Activated CD4-positive, alpha-beta T cell treated with anti-CD3 and anti-CD28 coated beads, Interleukin-2, Interleukin-4, amounts not matched to agents 100 ng/mL and 50 ng/mL, durations not matched to agents 16 hours and 8 hours (primary cell): ENCODE measurements around the gene CHRNA4.
"Not testable (repeated sequence)": the region's sequence is repeated elsewhere in the genome, so short reads cannot be mapped to it uniquely, and the experiment has no call there.

ENCODE experiments used
- DNase-seq: peaks from one replicate; pipeline ENCODE4 v3.0.0-alpha.2; 2020; ENCODE audit warnings: low spot score

Gene CHRNA4

GRCh38 chr20:63309261-63310071, 51.7 kb downstream of the CHRNA4 start:
- DNase-seq = no peak

GRCh38 chr20:63308218-63308911, 52.8 kb downstream of the CHRNA4 start:
- DNase-seq = no peak

GRCh38 chr20:63307538-63308217, 53.5 kb downstream of the CHRNA4 start:
- DNase-seq = no peak

GRCh38 chr20:63306673-63307537, 54.2 kb downstream of the CHRNA4 start:
- no peak for DNase-seq

- DNase-seq = not testable (repeated sequence)
These were observed 55.0 kb downstream of the CHRNA4 start for GRCh38 chr20:63305933-63306672.

- no peak for DNase-seq
These were observed 55.8 kb downstream of the CHRNA4 start for GRCh38 chr20:63305393-63305792.

GRCh38 chr20:63303095-63303666, 58.0 kb downstream of the CHRNA4 start:
- no peak for DNase-seq

- DNase-seq = no peak
These were observed 59.5 kb downstream of the CHRNA4 start for GRCh38 chr20:63301671-63302070.

GRCh38 chr20:63298731-63299312, 62.3 kb downstream of the CHRNA4 start:
- DNase-seq = no peak

- no peak for DNase-seq
These were observed 63.2 kb downstream of the CHRNA4 start for GRCh38 chr20:63297796-63298572.

- no peak for DNase-seq
These were observed 63.8 kb downstream of the CHRNA4 start for GRCh38 chr20:63297371-63297781.

GRCh38 chr20:63296531-63297299, 64.4 kb downstream of the CHRNA4 start:
- no peak for DNase-seq

- no peak for DNase-seq
These were observed 65.3 kb downstream of the CHRNA4 start for GRCh38 chr20:63295846-63296245.

- DNase-seq = no peak
These were observed 65.7 kb downstream of the CHRNA4 start for GRCh38 chr20:63295422-63295821.

- no peak for DNase-seq
These were observed 66.1 kb downstream of the CHRNA4 start for GRCh38 chr20:63295018-63295417.

- no peak for DNase-seq
These were observed 66.6 kb downstream of the CHRNA4 start for GRCh38 chr20:63294536-63294900.

GRCh38 chr20:63293871-63294535, 67.1 kb downstream of the CHRNA4 start:
- DNase-seq = no peak

- DNase-seq = no peak
These were observed 67.7 kb downstream of the CHRNA4 start for GRCh38 chr20:63293456-63293855.
